HCT116 (cell line): ENCODE results near the gene DLK1. TPM values are rescaled to one million over a fixed set of nuclear protein-coding genes. Genes with fewer than 3 reads are reported as not detected.

Experiments
- ATAC-seq: fragments of 200-7000 bp; cut with Tn5 transposase; 2 replicates; pipeline ENCODE4 v1.9.1; 2020; ENCODE audit warnings: mild to moderate bottlenecking, moderate library complexity
- BruUV-seq: library from RNA; stranded (reverse); fragments of 400-500 nt; replicated peaks from 2 replicates; lab custom pipeline; 2021; lab: Mats Ljungman, UMichigan
- CTCF ChIA-PET: fragments of 300-600 bp; sonication (Branson Sonifier 250); formaldehyde crosslinking; loops from one replicate; lab custom pipeline; 2021; ENCODE audit warnings: antibody characterized with exemption; lab: Charles Lee
- POLR2A ChIA-PET: fragments of 300-600, 350-600 bp; sonication (Branson Sonifier 250); formaldehyde crosslinking; loops from one replicate; lab custom pipeline; 2021; ENCODE audit warnings: antibody characterized with exemption; lab: Charles Lee
- RAD21 ChIA-PET, 2 experiments: fragments of 300-600 bp; sonication (Branson Sonifier 250); formaldehyde crosslinking; loops; one replicate each; lab custom pipeline; 2023; ENCODE audit warnings: low total read pairs in 2 of 2; ENCODE audit not compliant: uncharacterized antibody in 2 of 2, unreplicated experiment in 2 of 2, low non-redundant PET in 1 of 2; lab: Charles Lee
- DNase-seq: peaks from one replicate; pipeline ENCODE4 v3.0.0-alpha.2; 2010; ENCODE audit warnings: low read depth, low spot score
- H2AFZ ChIP-seq: fragments of 200-600 bp; shearing (Covaris generic), sonication (generic); 2 replicates; pipeline ENCODE4 v1.6.1; 2017; ENCODE audit warnings: low read depth, mixed run types, mixed read lengths, antibody characterized with exemption, low read length; ENCODE audit not compliant: poor library complexity, severe bottlenecking
- H3K27ac ChIP-seq: 2 replicates; pipeline ENCODE4 v1.5.1; 2012; ENCODE audit warnings: low read depth, low read length
- H3K27me3 ChIP-seq: fragments of 200-600 bp; sonication (generic); 2 replicates; pipeline ENCODE4 v1.6.1; 2016; ENCODE audit warnings: mixed run types, low read length, mixed read lengths; ENCODE audit not compliant: insufficient read depth
- H3K36me3 ChIP-seq, 2 experiments: fragments of 200-500 bp in 1 of 2; fragments of 200-600 bp in 1 of 2; sonication (Bioruptor generic) in 1 of 2; sonication (generic) in 1 of 2; 2 replicates each; pipeline versions ENCODE4 v1.5.1 to v1.6.1; 2014 to 2016; ENCODE audit warnings: low read length in 2 of 2, inconsistent platforms in 1 of 2, mixed read lengths in 1 of 2, mixed run types in 1 of 2; ENCODE audit not compliant: insufficient read depth in 2 of 2, control insufficient read depth in 1 of 2
- H3K4me1 ChIP-seq, 2 experiments: fragments of 200-600 bp in 1 of 2; sonication (generic) in 1 of 2; 2 replicates each; pipeline versions ENCODE4 v1.5.1 to v1.6.1; 2012 to 2017; ENCODE audit warnings: low read length in 2 of 2, inconsistent platforms in 1 of 2, mild to moderate bottlenecking in 1 of 2, mixed read lengths in 1 of 2, mixed run types in 1 of 2, moderate library complexity in 1 of 2; ENCODE audit not compliant: insufficient read depth in 2 of 2, control insufficient read depth in 1 of 2
- H3K4me2 ChIP-seq: fragments of 200-600 bp; sonication (generic); 2 replicates; pipeline ENCODE4 v1.6.1; 2017; ENCODE audit warnings: mixed run types, low read length, mixed read lengths
- H3K4me3 ChIP-seq, 2 experiments: fragments of 200-600 bp in 1 of 2; sonication (generic) in 1 of 2; replicated peaks in 1 of 2; 2 replicates each; pipeline ENCODE4 v1.5.1; 2011 to 2016; ENCODE audit warnings: low read length in 2 of 2, control low read depth in 1 of 2, low read depth in 1 of 2, mild to moderate bottlenecking in 1 of 2, mixed read lengths in 1 of 2, mixed run types in 1 of 2
- H3K79me2 ChIP-seq: fragments of 200-600 bp; sonication (generic); 2 replicates; pipeline ENCODE4 v1.6.1; 2017; ENCODE audit warnings: mild to moderate bottlenecking, mixed run types, low read length, moderate library complexity, mixed read lengths; ENCODE audit not compliant: insufficient read depth
- H3K9ac ChIP-seq: fragments of 200-600 bp; sonication (generic); 2 replicates; pipeline ENCODE4 v1.6.1; 2016; ENCODE audit warnings: low read length, mixed read lengths
- H3K9me2 ChIP-seq: fragments of 200-600 bp; sonication (generic), shearing (Covaris generic); 2 replicates; pipeline ENCODE4 v1.6.1; 2017; ENCODE audit warnings: mixed run types, mild to moderate bottlenecking, moderate library complexity; ENCODE audit not compliant: insufficient read depth
- H3K9me3 ChIP-seq, 2 experiments: fragments of 200-500 bp in 1 of 2; fragments of 200-600 bp in 1 of 2; sonication (Bioruptor generic) in 1 of 2; sonication (generic) in 1 of 2; 2 replicates each; pipeline ENCODE4 v1.6.1; 2014 to 2017; ENCODE audit warnings: low read length in 2 of 2, mixed read lengths in 2 of 2, inconsistent platforms in 1 of 2, low read depth in 1 of 2, mild to moderate bottlenecking in 1 of 2, mixed run types in 1 of 2, moderate library complexity in 1 of 2; ENCODE audit not compliant: control insufficient read depth in 1 of 2, insufficient read depth in 1 of 2
- H4K20me1 ChIP-seq: fragments of 200-600 bp; sonication (generic), shearing (Covaris generic); 2 replicates; pipeline ENCODE4 v1.6.1; 2017; ENCODE audit warnings: mixed run types, mild to moderate bottlenecking, moderate library complexity; ENCODE audit not compliant: insufficient read depth
- CEBPB ChIP-seq: IDR thresholded peaks from 2 replicates; pipeline ENCODE4 v1.6.1; 2012; ENCODE audit warnings: low read depth
- CTCF ChIP-seq, 3 experiments: fragments of 200-600 bp in 1 of 3; sonication (generic) in 1 of 3; IDR thresholded peaks in 2 of 3; conservative IDR thresholded peaks in 1 of 3; 2 replicates each; pipeline ENCODE4 v1.5.1; 2012 to 2017; ENCODE audit warnings: low read depth in 2 of 3, low read length in 2 of 3, antibody characterized with exemption in 1 of 3, borderline replicate concordance in 1 of 3, control low read depth in 1 of 3, mild to moderate bottlenecking in 1 of 3, mixed read lengths in 1 of 3, mixed run types in 1 of 3, moderate library complexity in 1 of 3; ENCODE audit not compliant: insufficient read depth in 1 of 3
- JUND ChIP-seq: IDR thresholded peaks from 2 replicates; pipeline ENCODE4 v1.6.1; 2012
- MAX ChIP-seq: IDR thresholded peaks from 2 replicates; pipeline ENCODE4 v1.6.1; 2012
- REST ChIP-seq: IDR thresholded peaks from 2 replicates; pipeline ENCODE4 v1.6.1; 2012; ENCODE audit warnings: low read depth
- intact Hi-C: fragments of 100-400 bp; cut with micrococcal nuclease; formaldehyde crosslinking; loops from 2 replicates; pipeline ENCODE4 v1.10.0; 2022
- total RNA-seq: library from RNA; stranded (reverse); gene quantifications from one replicate; pipeline ENCODE4 v1.2.1, GENCODE V29; 2021; ENCODE audit not compliant: unreplicated experiment

DLK1 gene
- total RNA-seq, 1 experiment from 2014 or later: 1.5 TPM

- DNase-seq: peak; percentile 33
- TF ChIP-seq JUND: no peak
- no peak for TF ChIP-seq REST
- TF ChIP-seq CTCF (IDR thresholded peaks at IDR 0.05 in 2 of 3, conservative IDR thresholded peaks at IDR 0.05 in 1 of 3; ENCODE audit: borderline replicate concordance in 1 of 3, insufficient read depth in 1 of 3, low read depth in 2 of 3, low read length in 2 of 3): no peak
- no peak for TF ChIP-seq MAX
- no peak for TF ChIP-seq CEBPB
- Histone ChIP-seq H3K9ac (peak overlapping the region; percentile 44), H3K79me2 (peaks cover 18% of the 10 kb centered on the region; the same call in 1 of the 2 replicates), H3K4me2 (peak overlapping the region; percentile 74), H4K20me1 (no peaks in the 10 kb centered on the region), H3K27ac (peak overlapping the region; percentile 53), H2AFZ (no peak overlapping the region), H3K36me3 (0 out of 4 replicates have a peak, but pooled peaks cover 0 to 3% of the 10 kb centered on the region in 2 experiments), H3K4me3 (peak overlapping the region; percentile 24 to 29; a peak in 3 of 4 replicates), H3K9me3 (no peaks in the 10 kb centered on the region), H3K27me3 (no peaks in the 10 kb centered on the region), H3K4me1 (peaks cover 35 to 74% of the 10 kb centered on the region in 2 experiments), H3K9me2 (no peaks in the 10 kb centered on the region)
- CTCF ChIA-PET: no interaction called here
- peak; percentile 22; the same call in 1 of the 2 replicates for ATAC-seq
- RAD21 ChIA-PET: no interaction called here
- no TSS peak for BruUV-seq
- POLR2A ChIA-PET: interaction anchor here (0.9 kb wide), 1 partner anchor 11 kb away, joined by 5 read pairs; no protein-coding TSS in a partner anchor
- intact Hi-C loops: no loop called here
Observed at GRCh38 chr14:100688598-100689461, 37.9 kb upstream of the DLK1 start.
